ENCODE data around the gene CHRNA4.

Gene CHRNA4

DNA sequence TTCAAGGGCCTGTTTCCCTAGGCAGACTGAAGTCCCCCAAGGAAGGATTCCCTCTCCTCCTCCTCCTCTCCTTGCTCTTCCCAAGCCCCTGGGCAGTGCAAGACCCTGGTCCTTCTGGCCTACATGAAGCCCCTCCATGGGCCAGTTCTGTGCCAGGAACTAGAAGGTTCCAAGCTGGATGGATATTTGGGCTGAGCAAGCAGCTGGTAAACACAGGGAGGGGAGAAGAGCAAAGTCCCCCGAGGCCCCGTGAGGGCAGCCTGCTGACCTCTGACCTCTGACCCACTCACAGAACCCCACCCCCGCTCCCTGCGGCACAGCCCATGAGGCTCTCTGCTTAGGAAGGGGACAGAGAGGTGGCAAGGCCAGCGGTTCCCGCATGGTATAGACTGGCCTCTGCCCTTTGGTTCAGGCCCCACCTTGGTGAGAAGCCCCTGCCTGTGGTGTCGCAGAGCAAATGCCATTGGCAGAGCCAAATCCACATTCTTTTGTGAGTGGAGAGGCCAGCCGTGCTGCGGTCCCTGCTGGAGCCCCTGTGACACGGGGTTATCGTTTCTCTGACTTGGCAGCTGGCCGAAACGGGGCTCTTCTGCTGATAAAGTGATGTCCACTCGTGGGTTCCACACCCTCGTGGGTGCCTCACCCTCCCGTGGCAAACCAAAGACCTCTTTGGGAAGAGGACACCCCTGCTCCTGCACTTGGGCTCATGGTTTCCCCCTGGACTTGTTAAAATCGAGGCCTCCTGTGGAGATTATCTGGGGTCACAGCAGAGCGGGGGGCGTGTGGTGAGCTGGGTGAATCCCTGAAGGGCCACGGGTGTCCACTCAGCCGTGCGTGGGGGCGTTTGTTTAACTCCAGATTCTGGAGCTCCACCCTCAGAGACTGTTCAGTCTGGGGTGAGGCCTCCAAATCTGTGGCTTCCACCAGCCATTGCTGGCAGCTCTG, 2.1 kb upstream of the CHRNA4 start:
- DNase-seq, result no peak

DNA sequence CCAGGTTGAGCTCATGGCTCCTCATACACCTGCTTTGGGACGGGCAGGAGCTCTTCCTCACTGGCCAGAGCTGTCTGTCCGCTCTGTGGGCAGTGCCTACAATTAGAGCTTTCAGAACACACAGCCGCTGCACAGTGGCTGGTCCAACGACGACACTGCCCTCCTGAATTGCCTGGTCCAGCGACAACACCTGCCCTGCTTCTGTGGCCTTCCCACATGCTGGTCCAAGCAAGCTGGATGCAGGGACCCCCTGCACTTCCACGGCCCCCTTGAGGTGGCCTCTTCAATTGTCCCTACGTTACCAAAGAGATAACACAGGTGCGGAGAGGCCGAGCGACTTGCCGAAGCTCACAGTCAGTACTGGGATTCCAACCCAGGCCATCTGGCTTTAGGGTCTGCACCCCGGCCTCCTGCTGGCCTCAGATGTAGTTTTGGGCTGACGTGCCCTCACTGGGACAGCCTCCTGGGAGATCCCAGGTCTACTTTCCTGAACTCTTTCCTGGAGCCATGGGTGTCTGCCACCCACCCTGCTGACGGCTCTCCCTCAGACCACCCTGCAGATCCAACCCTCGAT, 1.4 kb upstream of the CHRNA4 start:
- no peak for DNase-seq

DNA sequence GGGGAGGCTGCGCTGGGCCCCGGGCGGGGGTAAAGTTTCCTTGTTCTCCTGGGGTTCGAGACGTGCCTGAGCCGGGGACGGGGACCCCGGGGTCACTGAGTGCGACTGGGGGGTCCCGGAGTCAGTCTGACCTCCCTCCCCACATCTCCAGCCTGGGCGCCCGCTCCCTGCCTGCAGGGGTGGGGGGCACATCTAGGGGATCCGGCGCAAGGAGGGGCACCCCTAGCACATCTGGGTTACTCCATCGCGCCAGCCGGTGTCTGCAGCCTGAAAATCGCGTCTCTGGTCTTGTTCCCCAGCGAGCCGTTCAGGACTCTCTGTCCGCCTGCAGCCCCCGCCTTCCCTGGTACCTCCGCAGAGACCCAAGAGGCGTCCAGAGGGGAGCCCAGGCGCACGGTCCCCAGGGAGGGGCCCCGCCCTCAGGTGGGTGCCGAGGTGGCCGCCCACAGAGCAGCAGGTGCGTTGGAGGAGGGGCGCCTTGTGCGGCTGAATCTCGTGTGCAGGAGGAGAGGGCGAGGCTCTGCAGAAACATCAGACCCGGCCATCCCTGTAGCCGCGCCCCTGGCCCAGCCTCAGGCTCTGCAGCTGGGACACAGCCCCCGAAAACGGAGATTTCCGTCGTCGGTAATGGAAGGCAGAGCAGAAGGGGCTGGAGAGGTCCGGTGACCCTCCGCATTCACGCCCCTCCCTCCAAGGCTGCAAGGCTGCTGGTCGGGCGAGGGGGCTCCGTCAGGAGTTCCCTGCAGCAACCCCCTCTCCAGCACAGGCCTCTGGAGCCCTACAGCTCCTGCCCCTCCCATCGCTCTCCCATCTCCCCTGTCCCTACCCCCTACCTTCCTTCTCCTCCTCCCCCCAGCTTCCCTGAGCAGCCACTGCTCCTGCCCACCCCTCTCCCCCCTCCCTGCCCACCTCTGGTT, 628 bp upstream of the CHRNA4 start:
- DNase-seq, result no peak

DNA sequence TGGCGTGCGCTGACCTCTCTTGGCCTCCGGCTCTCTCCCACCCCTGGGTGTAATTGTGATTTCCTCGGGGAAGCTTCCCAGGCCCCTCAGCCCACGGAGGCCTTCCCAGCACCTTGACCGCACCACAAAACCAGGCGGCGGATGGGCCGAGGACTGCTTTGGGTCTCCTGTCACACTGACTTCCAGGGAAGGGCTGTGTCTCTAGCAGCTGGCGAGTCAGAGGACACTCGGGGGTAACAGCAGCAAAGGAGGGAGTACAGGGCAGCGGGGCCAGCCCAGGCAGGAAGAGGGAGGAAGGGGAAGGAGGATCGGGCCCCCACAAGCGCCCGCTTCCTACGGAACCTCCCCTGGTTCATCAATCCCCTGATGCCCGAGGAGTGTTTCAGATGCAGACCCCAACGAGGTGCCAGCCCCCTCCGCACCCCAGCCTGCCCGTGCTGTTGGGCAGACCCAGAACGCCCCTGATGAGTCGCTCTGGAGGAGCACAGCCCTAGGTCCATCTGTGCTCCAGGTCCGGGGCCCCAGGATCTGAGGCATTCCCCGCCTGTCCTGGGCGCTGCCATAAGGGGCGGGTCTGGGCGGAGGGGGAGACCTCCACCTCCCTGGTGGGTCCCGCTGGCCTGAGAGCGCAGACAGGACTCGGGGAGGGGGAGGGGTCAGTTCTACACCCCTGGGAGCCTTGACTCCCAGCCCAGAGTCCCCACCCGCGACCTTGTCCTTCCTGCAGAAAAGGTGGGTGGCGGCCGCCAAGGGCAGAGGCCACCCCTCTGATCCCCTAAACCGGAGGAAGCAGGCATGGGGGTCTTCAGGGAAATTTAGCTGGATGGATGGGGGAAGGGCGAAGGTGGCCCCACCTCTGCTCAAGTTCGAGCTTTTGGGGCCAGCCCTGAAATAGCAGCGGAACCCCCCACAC, 956 bp downstream of the CHRNA4 start:
- DNase-seq, result no peak

DNA sequence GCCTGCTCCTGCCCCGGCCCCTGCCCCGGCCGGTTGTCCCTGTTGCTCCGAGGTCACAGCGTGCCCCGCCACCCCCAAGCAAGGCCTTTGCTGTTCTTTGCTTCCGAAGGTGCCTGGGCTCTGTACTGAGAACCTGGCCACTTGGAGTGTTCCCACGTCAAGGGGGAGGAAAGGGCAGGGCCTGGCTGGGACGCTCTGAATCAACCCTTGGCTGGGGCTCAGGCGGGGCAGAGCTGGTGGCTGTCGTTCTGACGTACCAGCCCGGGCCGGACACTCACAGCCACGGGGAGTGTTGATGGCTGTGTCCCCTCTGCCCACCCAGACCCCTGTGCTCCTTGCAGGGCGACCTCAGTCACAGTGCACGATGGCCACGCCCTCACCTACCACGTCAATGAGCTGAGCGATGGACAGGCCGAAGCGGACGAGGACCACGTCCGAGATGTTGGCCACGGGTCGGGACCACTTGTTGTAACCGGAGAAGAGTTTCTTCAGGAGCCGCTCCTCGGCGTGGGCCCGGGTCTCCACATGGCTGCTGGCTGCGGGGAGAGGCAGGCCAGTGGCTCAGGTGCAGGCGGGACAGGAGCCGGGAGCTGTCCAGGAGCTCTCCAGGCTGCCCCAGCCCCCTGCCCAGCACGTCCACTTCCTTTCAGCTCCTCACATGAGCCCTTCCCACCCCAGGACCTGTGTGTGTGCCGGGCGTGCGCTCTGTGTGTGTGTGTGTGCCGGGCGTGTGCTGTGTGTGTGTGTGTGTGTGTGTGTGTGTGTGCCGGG, 1.8 kb downstream of the CHRNA4 start:
- DNase-seq, result no peak

DNA sequence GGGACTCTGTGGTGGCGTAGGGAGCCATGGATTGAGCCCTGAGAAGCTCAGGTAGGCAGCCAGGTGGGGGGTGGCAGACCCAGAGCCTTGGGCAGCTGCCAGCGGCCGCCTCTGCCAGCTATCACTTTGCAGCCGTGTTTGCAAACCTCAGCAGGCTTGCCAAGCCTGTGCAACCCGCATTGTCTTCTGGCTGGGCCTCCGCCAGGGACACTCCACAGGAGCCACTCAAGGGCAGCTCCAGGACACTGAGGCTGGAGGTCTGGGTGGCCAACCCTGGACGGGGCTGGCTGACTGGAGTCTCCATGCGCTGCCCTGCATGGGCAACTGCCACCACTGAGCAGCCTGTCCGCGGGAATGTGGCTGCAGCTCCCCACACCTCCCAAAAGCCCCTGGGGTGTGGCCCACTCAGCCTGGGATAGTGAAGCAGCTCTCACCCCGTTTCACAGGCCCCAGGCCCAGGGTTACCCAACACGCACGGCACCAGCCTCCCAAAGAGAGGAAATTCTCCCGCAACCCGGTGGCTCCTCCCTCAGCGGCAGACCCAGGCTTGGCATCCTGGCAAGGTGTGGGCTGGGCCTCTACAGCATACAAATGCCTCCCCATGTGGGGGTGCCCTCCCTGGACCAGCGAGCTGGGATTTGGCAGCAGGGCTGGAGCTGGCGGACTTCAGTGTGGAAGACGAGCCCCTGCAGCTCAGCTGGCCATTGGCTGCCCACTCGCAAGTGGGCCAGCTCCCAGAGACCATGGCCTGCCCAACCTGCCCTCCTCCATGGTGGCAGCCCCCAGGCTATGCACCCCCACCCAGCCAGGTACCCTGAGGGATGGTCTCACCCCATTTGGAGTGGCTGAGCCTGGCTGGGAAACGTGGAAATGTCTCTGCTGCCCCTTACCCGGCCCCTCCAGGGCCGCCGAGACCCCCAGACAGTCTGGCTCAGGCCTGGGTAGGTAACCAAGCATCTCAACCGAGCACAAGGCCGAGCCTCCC, 2.9 kb downstream of the CHRNA4 start:
- no peak for DNase-seq

DNA sequence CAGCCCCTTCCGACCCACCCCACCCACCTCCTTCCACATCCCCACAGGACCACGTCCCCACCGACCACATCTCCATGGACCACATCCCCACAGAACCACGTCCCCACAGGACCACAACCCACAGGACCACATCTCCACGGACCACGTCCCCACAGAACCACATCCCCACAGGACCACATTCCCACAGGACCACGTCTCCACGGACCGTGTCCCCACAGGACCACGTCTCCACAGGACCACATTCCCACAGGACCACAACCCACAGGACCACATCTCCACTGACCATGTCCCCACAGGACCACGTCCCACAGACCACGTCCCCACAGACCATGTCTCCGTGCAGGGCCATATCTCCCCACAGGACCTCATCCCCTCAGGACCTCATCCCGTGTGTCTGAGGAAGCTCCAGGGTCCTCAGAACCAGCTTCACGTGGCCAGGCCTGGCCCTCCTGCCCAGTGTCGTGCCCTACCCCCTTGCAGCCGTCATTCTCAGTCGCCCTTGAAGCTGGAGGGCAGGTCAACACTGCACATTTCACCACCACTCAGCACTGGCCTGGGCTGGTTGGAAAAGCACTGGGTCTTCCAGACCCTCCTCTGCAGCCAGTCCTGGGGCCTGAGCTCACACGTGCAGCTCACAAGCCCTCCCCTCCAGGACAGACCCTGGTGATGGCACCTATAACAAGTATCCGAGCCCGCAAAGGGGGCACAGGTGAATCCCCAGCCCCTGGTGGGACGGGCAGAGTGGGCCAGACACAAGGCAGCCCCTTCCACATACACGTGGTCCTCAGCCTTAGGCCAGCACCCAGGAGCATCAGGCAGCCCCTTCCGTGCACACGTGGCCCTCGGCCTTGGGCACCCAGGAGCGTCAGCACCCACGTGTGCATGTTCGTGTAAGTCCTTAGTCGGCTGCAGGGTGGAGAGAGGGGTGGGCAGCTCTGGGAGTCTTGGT, 3.9 kb downstream of the CHRNA4 start:
- no peak for DNase-seq

DNA sequence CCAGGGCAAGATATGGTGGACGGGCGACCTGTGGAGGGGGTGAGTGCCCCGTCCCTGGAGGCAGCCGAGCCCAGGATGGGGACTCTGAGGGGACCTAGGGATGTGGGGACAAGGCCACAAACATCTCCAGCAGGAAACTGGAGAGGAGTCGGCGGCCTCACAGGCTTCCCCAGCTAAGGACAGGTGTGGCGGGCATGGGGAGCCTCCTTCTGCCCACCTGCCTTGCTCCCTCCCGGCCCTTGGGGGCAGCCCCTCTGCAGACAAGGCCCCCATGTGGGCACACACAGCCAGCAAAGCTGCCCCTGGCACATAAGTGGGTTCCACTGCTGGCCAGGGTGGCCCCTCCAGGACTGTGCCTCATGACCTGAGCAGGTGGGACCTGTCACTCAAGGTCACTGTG, 4.6 kb downstream of the CHRNA4 start:
- DNase-seq, result no peak

DNA sequence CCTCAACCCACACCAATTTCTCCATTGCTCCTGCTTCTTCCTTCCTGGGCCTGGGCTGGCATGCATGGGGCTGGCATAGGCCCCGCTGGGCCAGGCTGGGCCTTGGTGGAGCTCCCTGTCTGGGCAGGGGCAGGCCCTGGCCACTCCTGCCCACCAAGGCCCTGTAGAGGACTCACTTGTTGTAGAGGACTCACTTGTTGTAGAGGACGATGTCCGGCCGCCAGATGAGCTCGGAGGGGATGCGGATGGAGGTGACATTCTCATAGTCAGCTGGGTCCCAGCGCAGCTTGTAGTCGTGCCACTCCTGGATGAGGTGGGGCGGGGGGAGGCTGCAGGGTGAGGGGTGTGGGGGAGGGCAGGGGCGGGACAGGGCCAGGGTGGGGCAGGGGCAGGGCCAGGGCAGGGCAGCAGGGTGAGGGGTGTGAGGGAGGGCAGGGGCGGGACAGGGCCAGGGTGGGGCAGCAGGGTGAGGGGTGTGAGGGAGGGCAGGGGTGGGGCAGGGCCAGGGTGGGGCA, 5.3 kb downstream of the CHRNA4 start:
- no peak for DNase-seq

DNA sequence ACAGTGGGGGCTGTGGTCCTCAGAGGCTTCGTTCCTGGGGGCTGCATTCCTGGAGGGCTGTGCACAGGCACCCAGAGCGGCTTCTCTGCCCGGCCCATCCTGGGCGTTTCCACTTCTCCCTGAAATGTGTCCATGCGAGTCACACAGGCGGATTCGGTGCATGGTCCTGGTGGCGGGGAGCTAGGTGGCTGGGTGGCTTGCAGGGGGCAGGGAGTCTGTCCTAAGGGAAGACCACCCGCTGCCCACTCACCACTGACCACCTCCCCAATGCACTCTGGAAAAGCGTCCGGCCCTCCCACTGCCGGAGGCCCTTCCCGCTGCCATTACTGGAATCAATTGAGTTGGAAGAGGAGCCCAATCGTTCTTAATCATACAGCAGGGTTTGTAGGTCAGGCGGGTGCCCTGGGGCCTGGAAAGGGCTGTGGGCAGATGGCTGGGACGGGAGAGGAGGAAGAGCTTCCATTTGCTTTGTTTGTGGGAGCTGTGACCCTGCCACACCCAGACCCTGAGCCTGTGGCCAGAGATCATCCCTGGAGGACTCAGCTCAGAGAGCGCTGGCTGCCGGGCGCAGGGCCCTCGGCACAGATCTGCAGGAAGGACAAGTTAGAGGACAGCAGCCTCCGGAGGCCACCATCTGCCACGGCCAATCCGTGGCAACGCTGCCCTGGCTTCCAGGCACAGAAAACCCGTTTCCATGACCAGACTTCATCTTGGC, 6.4 kb downstream of the CHRNA4 start:
- no peak for DNase-seq

DNA sequence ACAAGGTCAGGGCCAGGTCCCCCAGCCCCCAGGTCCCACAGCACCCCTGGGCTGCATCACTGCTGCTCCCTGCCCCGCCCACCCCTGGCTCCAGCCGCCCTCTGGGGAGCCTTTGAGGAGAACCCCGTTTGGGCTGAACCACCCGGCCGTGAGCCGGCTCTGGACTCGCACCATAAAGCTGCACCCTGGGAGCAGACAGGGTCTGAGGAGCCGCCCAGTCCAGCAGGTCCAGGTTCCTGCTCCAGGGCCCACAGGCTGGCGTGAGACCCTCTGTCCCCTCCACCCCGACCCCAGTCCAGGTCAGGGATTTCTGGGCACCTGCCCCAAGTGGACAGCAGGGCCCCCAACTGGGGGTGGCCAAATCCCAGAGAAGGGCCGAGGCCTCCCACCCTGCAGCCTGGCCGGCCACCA, 8.3 kb downstream of the CHRNA4 start:
- no peak for DNase-seq

DNA sequence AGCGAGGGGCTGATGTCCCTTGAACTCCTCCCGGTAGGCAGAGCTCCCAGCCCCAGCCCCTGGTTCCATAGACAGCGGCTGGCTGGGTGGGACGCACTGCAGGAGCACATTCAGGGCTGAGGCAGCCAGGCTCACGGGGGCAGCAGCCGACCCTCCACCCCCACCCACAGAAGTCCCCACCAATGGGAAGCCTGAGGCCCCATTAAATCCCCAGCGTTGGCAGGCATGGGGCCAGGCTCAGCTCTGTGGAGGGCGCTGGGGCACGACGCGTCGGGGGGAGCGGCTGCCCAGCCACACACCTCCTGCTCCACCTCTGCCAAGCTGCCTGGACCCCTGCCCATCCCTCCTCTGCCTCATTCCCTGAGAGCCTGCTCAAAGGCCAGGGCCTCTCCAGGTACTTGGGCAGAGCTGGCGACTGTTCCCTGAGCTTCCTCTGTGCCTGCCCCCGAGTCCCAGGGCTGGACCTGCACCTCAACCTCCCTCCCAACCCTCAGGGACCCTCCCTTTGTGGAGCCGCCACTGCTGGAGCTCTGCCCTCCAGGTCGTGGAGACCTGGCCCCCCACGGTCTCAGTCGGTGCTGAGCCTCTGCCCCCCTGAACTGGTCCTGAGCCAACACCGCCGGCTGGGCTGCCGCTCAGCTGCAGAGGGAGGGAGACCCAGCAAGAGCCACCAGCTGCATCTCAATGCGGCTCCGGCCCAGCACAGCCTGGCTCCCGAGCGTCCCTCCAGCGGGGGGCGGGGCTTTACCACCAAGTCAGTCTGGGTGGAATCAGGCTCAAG, 9.1 kb downstream of the CHRNA4 start:
- DNase-seq, result no peak

DNA sequence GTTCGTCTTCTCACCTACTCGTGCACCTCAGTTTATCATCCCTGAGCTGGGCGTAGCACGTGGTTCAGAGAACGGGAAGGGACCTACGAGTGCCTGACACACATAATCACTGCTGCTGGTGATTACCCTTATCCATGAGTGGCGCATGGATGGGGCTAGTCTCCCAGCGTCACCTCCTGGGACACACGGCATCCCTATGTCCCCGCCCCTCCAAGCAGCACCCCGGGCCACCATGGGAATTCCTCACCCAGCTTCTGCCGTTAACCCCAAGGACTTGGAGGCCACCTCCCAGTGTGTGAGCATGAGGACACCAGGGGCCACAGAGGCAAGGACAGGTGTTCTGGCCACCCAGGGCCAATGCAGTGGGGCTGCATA, 9.8 kb downstream of the CHRNA4 start:
- DNase-seq, result no peak

DNA sequence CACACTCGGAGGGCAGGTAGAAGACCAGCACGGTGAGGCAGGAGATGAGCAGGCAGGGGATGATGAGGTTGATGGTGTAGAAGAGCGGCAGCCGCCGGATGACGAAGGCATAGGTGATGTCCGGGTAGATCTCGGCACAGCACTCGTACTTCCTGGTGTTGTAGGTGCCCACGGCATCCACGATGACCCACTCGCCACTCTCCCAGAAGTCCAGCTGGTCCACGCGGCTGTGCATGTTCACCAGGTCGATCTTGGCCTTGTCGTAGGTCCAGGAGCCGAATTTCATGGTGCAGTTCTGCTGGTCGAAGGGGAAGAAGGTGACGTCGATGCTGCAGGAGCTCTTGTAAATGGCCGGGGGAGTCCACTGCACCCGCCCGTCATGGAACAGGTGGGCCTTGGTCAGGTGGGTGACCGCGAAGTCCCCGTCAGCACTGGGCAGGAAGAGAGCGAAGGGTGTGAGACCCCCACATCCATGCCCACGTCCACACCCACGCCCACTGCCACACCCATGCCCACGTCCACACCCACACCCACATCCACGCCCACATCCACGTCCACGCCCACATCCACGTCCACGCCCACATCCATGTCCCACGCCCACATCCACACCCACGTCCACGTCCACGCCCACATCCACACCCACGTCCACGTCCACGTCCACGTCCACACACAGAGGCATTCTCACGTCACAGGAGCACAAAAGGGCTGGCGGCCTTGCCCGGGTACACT, 10.4 kb downstream of the CHRNA4 start:
- no peak for DNase-seq

DNA sequence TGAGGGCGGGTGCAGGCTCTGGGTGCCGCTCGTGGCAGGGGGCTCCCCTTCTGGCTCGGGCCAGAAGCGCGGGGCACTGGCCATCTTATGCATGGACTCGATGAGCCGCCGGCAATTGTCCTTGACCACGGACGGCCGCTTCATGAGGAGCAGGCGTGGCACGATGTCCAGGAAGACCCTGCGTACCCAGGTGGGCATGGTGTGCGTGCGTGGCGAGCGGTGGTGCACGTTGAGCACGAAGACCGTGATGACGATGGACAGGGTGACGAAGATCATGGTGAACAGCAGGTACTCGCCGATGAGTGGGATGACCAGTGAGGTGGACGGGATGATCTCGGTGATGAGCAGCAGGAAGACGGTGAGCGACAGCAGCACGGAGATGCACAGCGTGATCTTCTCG, 11.0 kb downstream of the CHRNA4 start:
- DNase-seq, result no peak

DNA sequence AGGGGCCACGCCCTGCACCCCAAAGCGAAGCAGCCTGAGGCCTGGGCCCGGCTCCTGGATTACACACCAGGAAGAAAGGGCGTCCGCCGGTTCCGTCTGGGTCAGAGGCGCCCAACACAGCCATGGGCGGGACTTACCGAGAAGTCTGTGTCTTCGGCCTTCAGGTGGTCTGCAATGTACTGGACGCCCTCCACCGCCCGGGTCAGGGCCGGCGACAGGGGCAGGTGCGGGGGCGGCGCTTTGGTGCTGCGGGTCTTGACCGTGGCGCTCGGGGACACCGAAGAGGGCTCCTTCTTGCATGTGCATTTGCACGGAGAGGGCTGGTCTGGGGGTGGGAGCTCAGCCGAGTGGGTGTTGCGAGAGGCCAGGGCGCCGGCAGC, 11.6 kb downstream of the CHRNA4 start:
- no peak for DNase-seq
